MV-4-11 (cell line): Measurements from ENCODE around the gene GNG7.

ENCODE experiments used
- DNase-seq: peaks from one replicate; lab custom pipeline; 2025; lab: John Stamatoyannopoulos, UW

The GNG7 gene

DNA sequence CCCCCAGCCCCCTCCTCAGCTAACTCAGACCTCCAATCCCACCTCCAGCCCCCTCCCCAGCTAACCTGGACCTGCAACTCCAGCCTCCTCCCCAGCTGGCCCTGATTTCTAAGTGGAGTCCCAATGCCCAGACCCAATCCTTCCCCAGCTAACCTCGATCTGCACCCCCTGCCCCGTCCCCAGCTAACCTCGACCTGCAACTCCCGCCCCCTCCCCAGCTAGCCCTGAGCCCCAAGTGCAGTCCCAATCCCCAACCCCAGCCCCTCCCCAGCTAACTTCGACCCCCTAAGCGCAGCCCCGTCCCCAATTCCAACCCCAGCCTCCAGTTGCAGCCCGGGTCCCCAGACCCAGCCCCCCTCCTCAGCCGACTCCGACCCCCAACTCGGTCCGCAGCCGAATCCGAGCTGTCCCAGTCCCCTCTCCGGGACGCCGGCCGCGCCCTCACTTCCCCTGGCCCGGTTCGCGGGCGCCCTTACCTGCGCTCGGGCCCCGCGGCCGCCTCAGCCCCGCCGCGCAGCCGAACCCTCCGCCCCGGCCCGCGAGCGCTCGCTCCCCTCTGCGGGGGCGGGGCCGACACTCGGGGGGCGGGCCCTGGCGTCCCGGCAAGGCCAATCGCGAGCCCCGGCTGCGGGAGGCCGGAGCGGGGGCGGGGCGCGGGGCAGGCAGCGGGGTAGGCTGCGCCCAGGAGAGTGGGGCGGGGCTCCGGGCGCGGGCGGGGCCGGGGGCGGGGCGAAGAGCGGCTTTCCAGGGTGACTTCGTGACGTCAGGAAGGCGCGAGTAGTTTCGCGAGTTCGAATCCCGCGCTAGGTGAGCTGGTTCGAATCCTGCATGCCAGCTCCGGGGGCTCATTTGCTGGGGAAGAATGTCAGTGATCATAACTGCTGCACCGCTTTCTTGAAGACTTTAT lies at the start of gene GNG7:
GNG7 (minus strand) TSS at position 525 of the 907 bp plus-strand sequence. CDS start 182,006 bp downstream, outside the sequence.
- DNase-seq, result peak; percentile 87

DNA sequence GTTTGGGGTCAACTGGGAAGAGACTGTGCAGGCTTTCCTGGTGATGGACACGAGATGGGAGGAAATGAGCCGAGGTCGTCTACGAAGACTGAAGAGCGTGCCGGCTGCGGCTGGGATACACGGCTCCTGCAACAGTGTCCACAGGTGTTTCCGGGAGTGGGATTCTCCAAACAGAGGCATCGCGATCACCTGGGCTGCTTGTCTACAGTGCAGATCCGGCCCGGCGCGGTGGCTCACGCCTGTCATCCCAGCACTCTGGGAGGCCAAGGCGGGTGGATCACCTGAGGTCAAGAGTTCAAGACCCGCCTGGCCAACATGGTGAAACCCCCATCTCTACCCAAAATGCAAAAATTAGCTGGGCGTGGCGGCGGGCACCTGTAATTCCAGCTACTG lies 48.9 kb upstream of the GNG7 start:
- no peak for DNase-seq

DNA sequence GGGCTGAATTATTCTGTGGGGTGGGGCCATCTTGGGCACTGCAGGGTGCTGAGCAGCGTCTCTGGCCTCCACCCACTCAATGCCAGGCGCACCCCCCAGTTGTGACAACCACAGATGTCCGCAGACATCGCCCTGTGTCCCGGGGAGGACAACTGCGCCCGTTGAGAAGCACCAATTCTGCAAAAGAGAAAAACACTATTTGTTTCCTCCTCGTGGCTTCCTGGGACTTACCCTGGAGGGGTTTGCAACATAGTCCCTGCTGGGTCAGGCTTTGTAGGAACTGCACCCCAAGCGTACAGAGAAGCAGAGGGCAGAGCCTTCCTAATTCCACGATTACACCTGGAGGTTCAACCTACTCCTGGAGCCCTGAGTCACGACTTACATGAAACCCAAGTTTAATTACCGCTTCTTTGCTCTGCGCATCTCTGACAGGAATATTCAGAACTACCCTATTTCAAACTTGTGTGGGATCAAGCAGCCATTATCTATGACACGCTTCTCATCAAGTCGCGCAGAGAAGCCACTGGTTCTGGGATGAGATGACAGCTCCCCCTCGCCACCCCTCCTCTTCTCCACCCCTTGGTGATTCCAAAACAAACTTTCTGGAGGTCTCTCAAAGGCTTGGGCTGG lies 48.4 kb upstream of the GNG7 start:
- peak; percentile 33 for DNase-seq

DNA sequence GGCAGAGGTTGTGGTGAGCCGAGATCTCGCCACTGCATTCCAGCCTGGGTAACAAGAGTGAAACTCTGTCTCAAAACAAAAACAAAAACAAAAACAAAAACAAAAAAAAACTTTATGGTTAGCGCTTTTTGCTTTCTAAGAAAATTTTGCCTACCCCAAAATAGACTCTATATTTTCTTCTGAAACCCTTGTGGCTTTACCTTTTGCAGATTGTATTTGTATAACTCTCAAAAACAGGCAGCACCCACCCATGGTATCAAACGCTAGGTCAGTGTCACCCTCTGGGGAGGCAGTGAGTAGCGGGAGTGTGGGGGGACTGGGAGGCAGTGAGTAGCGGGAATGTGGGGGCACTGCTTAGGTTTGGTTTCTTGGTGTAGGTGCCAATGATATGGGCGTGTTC lies 44.9 kb upstream of the GNG7 start:
- DNase-seq, result no peak

DNA sequence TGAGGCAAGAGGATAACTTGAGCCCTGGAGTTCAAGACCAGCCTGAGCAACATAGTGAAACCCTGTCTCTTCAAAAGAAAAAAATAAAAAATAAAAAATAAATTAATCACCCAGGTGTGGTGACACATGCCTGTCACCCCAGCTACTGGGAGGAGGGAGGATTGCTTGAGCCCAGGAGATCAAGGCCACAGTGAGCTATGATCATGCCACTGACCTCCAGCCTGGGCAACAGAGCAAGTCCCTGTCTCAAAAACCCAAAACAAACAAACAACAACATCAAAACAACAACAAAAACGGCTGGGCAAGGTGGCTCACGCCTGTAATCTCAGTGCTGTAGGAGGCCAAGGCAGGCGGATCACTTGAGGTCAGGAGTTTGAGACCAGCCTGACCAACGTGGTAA lies 41.6 kb upstream of the GNG7 start:
- DNase-seq, result no peak

DNA sequence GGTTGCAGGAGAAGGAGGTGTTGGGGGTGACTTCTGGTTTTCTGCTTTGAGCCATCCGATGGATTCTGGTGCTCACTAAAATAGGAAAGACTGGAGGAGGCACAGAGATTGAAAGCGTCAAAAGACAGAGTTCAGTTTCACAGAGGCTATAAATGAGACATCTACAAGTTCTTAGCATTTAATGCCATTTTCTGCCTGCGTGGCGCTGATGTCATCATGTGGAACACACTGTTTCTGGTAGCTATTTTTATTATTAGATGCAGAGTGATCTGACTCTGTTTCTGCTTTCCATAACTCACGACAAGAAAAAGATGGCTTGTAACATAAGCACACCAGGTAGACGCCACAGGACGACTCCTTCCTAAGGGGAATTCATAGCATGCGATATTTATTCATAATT lies 40.6 kb upstream of the GNG7 start:
- DNase-seq, result no peak

DNA sequence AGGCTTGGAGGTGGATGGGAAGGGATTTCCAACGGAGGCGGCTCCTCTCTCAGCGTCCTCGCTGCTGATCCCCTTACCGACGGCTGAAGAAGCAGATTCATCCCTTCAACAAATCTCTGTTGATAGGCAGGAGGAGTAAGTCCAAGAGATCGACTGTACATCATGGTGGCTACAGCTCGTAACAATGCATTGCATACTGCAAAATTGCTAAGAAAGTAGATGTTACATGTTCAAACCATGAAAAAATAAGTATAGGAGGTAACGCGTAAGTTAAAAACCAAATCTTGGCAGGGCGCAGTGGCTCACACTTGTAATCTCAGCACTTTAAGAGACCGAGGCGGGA lies 37.8 kb upstream of the GNG7 start:
- DNase-seq, result no peak

DNA sequence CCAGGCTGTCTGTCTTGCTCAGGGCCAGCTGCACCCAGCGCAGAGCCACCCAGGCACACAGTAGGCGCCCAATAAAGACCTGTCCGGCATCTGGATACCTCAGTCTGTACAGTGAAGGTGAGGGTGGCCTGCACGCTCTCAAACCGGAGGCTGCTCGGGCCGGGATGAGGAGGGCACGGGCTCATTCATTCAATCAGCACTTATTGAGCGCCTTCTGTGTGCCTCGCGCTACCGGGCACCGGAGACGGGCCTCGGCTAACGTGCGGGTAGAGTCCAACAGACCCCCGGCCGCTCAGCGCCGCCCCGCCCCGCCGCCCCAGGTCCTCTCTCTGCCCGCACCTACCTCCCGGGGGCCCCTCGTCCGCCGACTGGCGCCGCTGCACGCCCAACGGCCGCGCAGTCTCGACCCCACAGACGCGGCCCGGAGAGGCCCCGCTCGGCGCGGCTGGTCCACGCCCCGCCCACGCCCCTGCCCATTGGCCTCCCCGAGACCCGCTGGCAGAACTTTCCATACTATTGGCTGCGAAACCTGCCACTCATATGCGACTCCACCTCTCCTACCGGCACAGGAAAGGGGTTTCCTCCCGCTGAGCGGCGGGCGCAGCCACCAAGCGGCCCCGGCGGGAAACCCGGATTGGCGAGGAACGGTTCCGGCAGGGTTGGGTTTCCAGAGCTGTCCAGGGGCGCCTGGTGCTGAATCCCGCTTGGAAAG lies 37.3 kb upstream of the GNG7 start, which contains the start of gene SLC39A3:
SLC39A3 (minus strand) TSS at position 416 of the 712 bp plus-strand sequence. CDS start 2,760 bp downstream, outside the sequence.
- DNase-seq, result peak; percentile 99

DNA sequence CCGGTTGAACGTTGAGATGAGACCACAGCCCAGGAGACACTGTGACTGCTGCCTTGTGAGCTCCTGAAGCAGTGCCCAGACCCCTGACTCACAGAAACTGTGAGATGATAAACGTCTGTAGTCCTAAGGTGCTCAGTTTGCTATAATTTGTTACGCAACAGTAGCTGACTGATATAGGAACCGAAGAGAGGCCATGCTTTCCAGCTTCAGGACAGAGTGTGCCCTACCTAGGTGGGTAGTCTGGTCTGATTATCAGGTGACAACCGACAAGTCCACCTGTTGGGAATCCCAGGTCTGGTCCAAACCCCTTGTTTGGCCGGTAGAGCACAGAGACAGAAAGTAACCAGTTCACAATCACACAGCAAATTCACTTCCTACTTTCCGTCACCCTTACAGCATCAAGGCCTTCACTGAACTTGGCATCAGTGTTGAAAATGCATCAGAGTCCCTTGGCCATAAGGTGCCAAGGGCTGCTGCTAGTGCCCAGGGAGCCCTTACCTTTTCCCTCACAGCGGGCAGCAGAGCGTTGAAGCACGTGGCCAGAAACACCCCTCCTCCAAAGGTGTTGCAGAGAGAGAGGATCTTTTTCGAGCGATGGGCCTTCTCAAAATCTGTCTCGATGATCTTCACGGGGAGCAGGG lies 34.2 kb upstream of the GNG7 start:
- DNase-seq, result no peak

DNA sequence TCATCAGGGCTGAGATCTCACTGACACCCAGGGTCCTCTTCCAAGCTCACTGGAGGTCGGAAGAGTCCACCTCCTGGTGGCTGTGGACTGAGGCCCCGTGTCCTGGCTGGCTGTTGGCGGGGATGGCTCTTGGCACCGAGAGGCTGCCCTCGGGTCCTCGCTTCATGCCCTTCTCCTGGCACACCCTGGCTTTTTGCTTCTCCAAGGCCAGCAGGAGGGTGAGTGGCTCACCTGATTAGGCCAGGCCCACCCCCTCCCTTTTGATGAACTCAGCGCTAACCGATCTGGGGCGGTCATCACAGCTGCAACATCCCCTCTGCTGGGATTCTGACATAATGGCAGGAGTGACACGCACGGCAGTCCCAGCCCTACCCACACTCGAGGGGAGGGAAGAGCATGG lies 32.9 kb upstream of the GNG7 start:
- DNase-seq, result no peak

DNA sequence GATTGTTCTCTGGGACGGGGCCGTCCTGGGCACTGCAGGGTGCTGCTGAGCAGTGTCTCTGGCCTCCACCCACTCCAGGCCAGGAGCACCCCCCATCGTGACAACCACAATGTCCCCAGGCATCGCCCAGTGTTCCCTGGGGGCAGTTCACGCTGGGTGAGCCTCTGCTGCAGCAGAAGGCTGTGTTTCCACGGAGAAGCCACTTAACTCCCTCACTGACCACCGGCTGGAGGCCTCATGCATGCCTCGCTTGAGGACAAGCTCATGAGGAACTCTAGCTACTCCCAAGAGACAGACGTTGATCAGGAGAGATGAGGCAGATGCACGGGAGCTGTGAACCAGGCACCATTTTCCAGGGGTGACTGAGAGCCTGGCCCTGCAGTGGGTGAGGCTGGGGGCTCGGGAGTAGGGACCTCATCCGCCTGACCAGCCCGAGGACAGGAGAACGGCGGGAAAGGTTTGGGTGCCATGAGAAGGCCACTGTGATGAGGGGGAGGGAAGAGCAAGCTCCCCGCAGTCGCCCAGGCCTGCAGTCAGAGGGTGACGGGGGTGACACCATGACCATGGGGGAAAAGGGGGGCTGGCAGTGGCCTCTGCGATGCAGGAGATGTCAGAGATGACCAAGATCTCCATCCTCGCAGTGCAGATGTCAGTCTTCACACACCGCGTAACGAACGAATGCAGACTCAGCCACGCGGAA lies 32.2 kb upstream of the GNG7 start:
- DNase-seq, result no peak

DNA sequence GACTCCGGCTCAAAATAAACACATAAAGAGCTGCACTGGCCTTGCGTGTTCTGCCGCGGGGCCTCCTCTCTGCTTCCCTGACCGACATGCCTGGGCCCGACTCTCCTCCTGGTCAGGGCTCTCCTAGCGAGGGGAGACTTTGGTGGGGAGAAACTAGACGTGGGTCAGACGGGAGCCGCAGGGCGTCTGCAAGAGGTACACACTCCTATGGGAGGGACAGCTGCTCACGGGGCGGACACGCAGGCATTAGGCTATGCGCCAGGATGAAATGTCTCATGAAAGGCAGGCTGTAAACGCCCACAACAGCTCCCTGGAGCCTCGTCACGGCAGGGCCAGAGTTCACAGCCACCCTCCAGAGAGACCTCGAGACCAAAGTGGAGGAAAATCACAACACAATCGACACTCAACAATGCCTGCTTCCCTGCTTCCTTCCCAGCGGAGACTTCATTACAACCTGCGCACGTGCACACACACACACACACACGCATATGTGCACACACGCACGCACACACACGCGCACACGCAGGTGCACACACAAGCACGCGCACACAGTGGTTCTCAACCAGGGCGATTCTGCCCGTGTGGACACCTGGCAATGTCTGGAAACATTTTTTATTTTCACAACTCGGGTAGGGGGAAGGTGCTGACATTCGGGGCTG lies 31.6 kb upstream of the GNG7 start:
- no peak for DNase-seq

DNA sequence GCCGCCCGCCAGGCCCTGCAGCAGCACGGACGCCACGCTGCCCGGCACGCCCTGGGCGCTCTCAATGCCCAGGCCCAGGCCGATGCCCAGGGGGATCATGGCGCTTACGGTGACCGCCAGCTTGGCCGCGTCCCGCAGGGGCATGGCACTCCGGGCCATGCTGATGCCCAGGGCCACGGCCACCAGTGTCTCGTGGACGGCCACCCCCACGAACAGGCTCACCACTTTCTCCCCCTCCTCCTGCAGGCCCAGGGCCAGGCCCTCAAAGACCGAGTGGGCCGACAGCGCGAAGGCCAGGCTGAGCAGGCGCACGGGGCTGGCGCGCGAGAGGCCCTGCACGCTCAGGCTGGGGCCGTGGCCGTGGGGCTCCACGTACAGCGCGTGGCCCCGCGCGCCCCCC lies 30.4 kb upstream of the GNG7 start:
- no peak for DNase-seq

DNA sequence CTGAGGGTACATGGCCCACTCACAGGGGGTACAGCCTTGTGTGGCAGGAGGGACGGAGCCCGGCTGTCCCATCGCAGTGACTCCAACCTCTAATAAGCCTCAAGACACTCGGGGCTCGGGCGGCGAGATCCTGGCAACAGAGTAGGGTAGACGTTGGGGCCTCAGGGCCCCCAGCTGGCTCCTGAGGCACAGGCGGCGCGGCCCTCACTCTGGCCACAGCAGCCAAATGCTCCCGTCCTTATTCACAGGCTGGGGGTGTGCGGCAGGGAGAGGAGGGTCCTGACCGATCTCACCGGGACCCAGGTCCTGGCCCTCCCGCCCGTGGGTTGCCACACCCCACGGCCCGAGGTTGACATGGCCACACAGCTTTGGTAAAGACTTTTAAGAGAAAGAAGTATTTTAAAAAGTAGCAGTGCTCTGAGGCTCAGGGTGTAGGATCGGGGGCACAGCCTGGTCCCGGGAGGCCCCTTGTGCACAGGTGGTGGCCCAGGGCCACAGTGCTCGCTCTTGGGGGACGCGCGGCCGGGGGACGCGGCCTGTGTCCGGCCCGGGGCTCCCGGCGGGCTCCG lies 29.7 kb upstream of the GNG7 start:
- no peak for DNase-seq

DNA sequence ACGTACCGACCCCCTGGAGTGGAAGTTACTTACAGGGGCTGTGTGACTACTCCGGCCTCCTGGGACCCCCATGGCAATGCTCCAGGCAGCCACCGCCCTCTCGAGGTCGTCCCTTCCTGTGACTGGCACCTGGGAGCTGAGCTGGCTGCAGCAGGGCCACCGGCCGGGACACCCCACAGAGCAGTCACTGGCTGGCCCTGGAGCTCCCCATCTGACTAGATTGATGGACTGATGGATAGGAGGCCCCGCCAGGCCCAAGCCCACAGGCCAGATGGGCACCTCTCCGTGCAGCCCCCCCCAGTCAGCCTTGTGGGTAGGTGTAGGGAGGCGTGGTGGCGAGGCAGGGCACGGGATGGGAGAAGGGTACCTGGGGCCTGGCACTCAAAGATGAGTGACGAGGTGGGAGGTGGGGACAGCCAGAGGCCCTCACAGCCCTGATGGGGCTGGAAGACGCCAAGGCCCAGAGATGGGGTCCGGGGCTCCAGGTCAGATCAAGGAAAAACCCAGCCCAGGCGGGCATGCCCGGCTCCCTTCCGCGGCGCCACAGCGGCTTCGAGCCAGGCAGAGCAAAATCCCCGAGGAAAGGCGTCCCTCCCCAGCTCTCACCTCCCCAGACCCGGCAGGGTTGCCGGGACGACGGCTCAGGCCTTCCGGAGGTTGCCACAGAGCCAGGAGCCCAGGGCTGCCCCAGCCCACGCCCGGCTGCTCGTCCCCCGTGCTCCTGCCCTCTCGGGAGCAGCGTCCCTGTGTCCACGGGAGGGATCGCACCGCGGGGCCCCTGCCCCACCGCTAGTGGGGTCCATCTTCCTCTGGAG lies 28.9 kb upstream of the GNG7 start:
- DNase-seq, result no peak

DNA sequence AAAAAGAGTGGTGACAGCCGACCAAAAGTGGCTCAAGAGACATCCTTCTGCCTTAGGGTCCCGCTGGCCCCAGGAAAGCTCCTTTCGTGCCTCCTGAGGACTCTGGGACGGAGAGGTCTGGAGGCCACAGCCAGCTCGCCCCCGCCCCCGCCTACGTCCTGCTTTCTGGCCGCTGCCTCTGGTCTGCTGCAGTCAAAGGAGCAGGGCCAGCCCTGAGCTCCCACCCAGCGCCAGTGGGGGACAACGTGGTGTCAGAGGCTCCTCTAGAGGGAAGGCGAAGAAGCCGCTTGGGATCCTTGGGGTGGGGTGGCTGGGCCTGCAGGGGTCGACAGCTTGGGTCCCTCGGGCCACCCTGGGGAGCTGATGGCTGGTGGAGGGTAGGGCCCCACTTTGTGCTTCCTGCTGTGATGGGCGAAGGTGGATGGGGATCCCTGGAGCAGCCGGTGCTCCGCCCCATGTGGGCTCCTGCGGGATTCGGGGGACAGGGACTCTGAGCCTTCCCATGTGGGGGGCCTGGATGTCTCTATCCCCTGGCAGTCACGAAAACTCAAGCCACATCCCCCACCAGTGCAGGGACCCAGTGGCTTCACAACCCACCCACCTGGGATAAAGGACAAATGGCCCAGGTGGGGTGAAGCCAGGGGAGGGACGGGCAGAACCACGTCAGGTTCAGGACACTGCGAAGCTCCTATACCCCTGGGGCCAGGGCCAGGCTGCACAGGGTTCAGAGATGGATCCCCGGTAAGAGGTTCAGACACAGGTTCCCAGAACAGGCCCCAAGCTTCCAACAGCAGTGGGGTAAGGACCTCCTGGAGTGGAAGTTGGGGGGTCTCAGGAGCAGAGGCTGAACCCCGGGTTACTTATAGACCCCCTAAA lies 27.7 kb upstream of the GNG7 start:
- DNase-seq, result no peak

DNA sequence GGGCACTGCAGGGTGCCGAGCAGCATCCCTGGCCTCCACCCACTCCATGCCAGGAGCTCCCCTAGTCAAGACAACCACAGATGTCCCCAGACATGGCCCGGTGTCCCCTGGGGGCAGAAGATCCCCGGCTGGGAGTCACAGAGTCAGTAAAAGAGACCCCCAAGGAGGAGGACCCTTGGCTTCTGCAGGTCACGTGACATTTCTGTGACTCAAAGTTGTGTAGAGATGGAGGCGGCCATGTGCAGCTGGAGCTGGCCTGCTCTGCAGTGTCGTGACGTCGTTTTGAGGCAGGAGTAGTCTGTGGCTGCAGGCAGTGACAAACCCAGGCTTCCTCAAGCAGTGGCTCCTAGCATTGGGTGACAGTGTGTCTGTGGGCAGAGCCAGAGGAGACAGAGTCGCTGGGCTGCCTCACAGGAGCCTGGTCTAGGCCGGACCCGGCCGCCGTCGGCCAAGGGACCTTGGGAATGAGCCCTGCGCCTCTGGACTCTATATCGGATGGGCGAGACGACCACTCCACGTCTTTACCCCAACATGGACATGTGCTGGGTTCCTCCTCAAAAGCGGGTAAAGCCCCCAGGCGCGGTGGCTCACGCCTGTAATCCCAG lies 26.4 kb upstream of the GNG7 start:
- peak; percentile 41 for DNase-seq

DNA sequence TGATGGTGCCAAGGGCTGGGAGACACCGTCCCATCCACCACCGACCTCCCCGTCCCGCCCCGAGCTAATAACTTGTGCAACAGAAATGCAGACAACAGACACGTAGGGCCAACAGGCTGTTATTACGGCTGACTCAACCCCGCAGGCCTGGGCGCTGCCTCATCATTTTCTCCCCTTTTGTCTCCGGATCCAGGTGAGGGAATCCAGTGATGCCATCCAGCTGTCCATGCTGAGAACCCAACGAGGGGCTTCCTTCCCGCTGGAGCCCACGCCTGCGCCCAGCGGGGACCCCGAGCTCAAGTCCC lies 25.1 kb upstream of the GNG7 start:
- DNase-seq, result no peak
